Esophagus muscularis mucosa (tissue), 4 donors: ENCODE results near the gene DNAH6. TPM values are rescaled to one million over a fixed set of nuclear protein-coding genes. Genes with fewer than 3 reads are reported as not detected.

Source experiments
- DNase-seq: peaks from one replicate; pipeline ENCODE4 v3.0.0-alpha.2; 2017; ENCODE audit errors: extremely low spot score
- H3K27ac ChIP-seq, 4 donors: fragments of 200-600 bp; sonication (generic); replicated peaks in 1 of 4; 1 replicate in 3 of 4; 2 replicates in 1 of 4; pipeline ENCODE4 v1.5.1; 2016 to 2019; ENCODE audit warnings: mild to moderate bottlenecking in 1 of 4
- H3K27me3 ChIP-seq, 4 donors: fragments of 200-600 bp; sonication (generic); one replicate each; pipeline versions ENCODE4 v1.5.1 to v1.6.0; 2016 to 2019
- H3K36me3 ChIP-seq, 4 donors: fragments of 200-600 bp; sonication (generic); one replicate each; pipeline ENCODE4 v1.5.1; 2016 to 2019
- H3K4me1 ChIP-seq, 4 donors: fragments of 200-600 bp; sonication (generic); one replicate each; pipeline ENCODE4 v1.5.1; 2016 to 2019
- H3K4me3 ChIP-seq, 4 donors: fragments of 200-600 bp; sonication (generic); 1 replicate in 2 of 4; 2 replicates in 2 of 4; pipeline ENCODE4 v1.5.1; 2016 to 2019; ENCODE audit warnings: mild to moderate bottlenecking in 4 of 4, moderate library complexity in 1 of 4
- H3K9me3 ChIP-seq, 4 donors: fragments of 200-600 bp; sonication (generic); 1 replicate in 3 of 4; 2 replicates in 1 of 4; pipeline ENCODE4 v1.5.1; 2016 to 2019
- CTCF ChIP-seq, 3 experiments: fragments of 200-600 bp in 2 of 3; fragments of 450-650 bp in 1 of 3; sonication (generic) in 2 of 3; IDR thresholded peaks; one replicate each; pipeline ENCODE4 v1.5.1; 2017 to 2019; ENCODE audit warnings: antibody characterized with exemption in 3 of 3, mild to moderate bottlenecking in 2 of 3, moderate library complexity in 1 of 3
- EP300 ChIP-seq: sonication (generic); formaldehyde crosslinking; IDR thresholded peaks from one replicate; pipeline ENCODE4 v1.6.1; 2017; ENCODE audit warnings: antibody characterized with exemption
- POLR2A ChIP-seq: fragments of 450-650 bp; IDR thresholded peaks from one replicate; pipeline ENCODE4 v1.6.1; 2017; ENCODE audit warnings: antibody characterized with exemption, moderate library complexity, mild to moderate bottlenecking, low read depth
- POLR2AphosphoS5 ChIP-seq, 2 donors: sonication (generic); formaldehyde crosslinking; IDR thresholded peaks; one replicate each; pipeline ENCODE4 v1.6.1; 2017; ENCODE audit warnings: antibody characterized with exemption in 2 of 2
- WGBS: methylation state at CpG from one replicate; pipeline ENCODE4 v1.1.5; 2018; 5-methylcytosine and 5-hydroxymethylcytosine counted together
- intact Hi-C: fragments of 100-400 bp; cut with DNase I; formaldehyde crosslinking; loops from one replicate; pipeline ENCODE4 v1.15.1; 2023
- total RNA-seq, 4 donors: library from RNA; depleted of rRNA; stranded (reverse); fragments of >200 nt; gene quantifications; one replicate each; pipeline versions ENCODE4 v1.1.0 to v1.2.1, GENCODE V29; 2016

Gene DNAH6
- total RNA-seq, 4 donors from 2014 or later: 0.11 to 0.42 (median 0.23) TPM

DNA sequence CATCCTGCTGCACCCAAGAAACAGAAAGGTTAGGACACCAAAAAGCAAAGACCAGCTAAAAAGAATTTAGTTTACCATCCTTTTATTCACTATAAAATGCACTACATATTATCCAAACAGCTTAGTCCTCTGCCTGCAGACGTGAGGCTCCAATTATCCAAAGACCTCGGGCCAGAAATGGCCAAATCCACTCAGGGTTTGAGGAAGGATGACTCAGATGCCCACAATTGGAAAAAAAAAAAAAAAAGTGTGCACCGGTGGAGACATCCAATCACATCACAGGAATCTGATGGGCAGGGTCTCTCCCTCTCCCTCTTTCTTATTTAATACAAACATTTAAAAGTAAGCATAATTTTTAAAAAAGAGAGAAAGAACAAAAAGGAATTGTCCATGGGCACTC is 298.8 kb downstream of the DNAH6 start:
- Histone ChIP-seq H3K9me3 (no peaks in the 10 kb centered on the region), H3K27ac (no peak overlapping the region), H3K36me3 (no peaks in the 10 kb centered on the region), H3K4me3 (no peak overlapping the region), H3K4me1 (no peaks in the 10 kb centered on the region), H3K27me3 (no peaks in the 10 kb centered on the region)
- intact Hi-C loops: no loop called here
- WGBS: 57% methylated on average over 3 of the region's 3 CpGs
- no peak for DNase-seq
- no peak for TF ChIP-seq EP300
- TF ChIP-seq POLR2AphosphoS5 (IDR thresholded peaks at IDR 0.05): no peak

GRCh38 chr2:84816426-84817026 is 300.2 kb downstream of the DNAH6 start:
- WGBS: 92% methylated on average over 6 of the region's 6 CpGs
- no peaks in the 10 kb centered on the region for H3K27me3 ChIP-seq

GRCh38 chr2:84817239-84817655 is 300.9 kb downstream of the DNAH6 start:
- H3K9me3 ChIP-seq: no peaks in the 10 kb centered on the region
- DNase-seq: no peak
- H3K4me3 ChIP-seq: no peak overlapping the region
- WGBS: 78% methylated on average over 2 of the region's 2 CpGs
- H3K36me3 ChIP-seq: no peaks in the 10 kb centered on the region
- H3K27me3 ChIP-seq: no peaks in the 10 kb centered on the region
- no peak overlapping the region for H3K27ac ChIP-seq
- no peaks in the 10 kb centered on the region for H3K4me1 ChIP-seq
- TF ChIP-seq EP300 (no peak), POLR2AphosphoS5 (IDR thresholded peaks at IDR 0.05) (no peak), POLR2A (no peak), CTCF (IDR thresholded peaks at IDR 0.05) (no peak)
- intact Hi-C loops: no loop called here

More at GRCh38 chr2:84816426-84817026, 300.2 kb downstream of the DNAH6 start:
- peak; percentile 34 for DNase-seq
- Histone ChIP-seq H3K27ac (no peak overlapping the region), H3K4me3 (no peak overlapping the region), H3K36me3 (no peaks in the 10 kb centered on the region), H3K9me3 (no peaks in the 10 kb centered on the region), H3K4me1 (no peaks in the 10 kb centered on the region)
- no peak for TF ChIP-seq CTCF (IDR thresholded peaks at IDR 0.05)
- no peak for TF ChIP-seq POLR2A
- TF ChIP-seq EP300: no peak
- no peak for TF ChIP-seq POLR2AphosphoS5 (IDR thresholded peaks at IDR 0.05)
- intact Hi-C loops: no loop called here

GRCh38 chr2:84821806-84822205 is 305.5 kb downstream of the DNAH6 start:
- intact Hi-C loops: no loop called here
- no peaks in the 10 kb centered on the region for H3K9me3 ChIP-seq
- TF ChIP-seq POLR2AphosphoS5 (IDR thresholded peaks at IDR 0.05) (no peak), POLR2A (no peak), EP300 (no peak), CTCF (IDR thresholded peaks at IDR 0.05) (no peak)
- H3K4me3 ChIP-seq: no peak overlapping the region
- no peaks in the 10 kb centered on the region for H3K27me3 ChIP-seq
- H3K36me3 ChIP-seq: no peaks in the 10 kb centered on the region
- no peaks in the 10 kb centered on the region for H3K4me1 ChIP-seq
- WGBS: 91% methylated on average over 7 of the region's 7 CpGs
- H3K27ac ChIP-seq: no peak overlapping the region
- no peak for DNase-seq

DNA sequence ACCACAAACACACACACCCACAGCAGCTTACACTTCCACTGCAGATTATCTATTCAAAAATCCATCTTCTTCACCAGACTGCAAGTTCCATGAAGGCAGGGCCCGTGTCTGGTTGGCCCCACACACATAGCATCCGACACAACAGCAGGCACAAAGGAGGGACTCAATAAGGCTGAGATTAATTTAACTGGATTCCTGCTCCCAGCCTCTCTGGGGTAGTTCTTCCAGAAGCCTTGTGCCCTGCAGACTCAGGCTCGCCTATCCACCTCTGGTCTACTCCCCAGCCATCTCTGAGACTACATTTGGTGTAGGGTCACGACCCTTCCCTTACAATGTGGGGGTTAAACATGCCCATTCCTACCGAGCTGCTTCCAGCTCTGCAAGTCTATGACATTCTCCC is 306.9 kb downstream of the DNAH6 start:
- intact Hi-C loops: no loop called here
- TF ChIP-seq POLR2A: no peak
- TF ChIP-seq POLR2AphosphoS5 (IDR thresholded peaks at IDR 0.05): no peak
- TF ChIP-seq EP300: no peak
- no peak for TF ChIP-seq CTCF (IDR thresholded peaks at IDR 0.05)
- no peaks in the 10 kb centered on the region for H3K9me3 ChIP-seq
- 82% methylated on average over 5 of the region's 5 CpGs for WGBS
- H3K4me3 ChIP-seq: no peak overlapping the region
- no peaks in the 10 kb centered on the region for H3K36me3 ChIP-seq
- no peak overlapping the region for H3K27ac ChIP-seq
- DNase-seq: no peak
- H3K27me3 ChIP-seq: no peaks in the 10 kb centered on the region
- H3K4me1 ChIP-seq: no peaks in the 10 kb centered on the region
